Posterior cingulate gyrus (tissue), 11 donors: ENCODE results near the gene ZNF346.
A peak's percentile ranks its signal among the peaks of the same experiment; 100 is the strongest.

Experiments
- DNase-seq, 10 donors: peaks; one replicate each; pipeline versions ENCODE4 v3.0.0 to v3.0.0-alpha.2; 2020 to 2021; ENCODE audit warnings: mixed read lengths in 3 of 10
- intact Hi-C: fragments of 100-400 bp; cut with DNase I; formaldehyde crosslinking; loops from one replicate; pipeline ENCODE4 v1.15.1; 2023

ZNF346 gene

GRCh38 chr5:177111720-177112394 lies 89.4 kb downstream of the ZNF346 start:
- DNase-seq: peak; percentile 50 to 94 (median 72)
- intact Hi-C loops: loop anchor here (1.0 to 5.0 kb wide), 2 partner anchors 40 to 455 kb away; no protein-coding TSS in a partner anchor

- intact Hi-C loops: loop anchor here (5.0 kb wide), 1 partner anchor 455 kb away; no protein-coding TSS in a partner anchor
- peak in 4 of 10 donors; percentile 10 to 70 (median 52) for DNase-seq
These were observed 90.2 kb downstream of the ZNF346 start for GRCh38 chr5:177112589-177113220.

- peak; percentile 61 to 96 (median 83) for DNase-seq
- intact Hi-C loops: loop anchor here (2.0 to 5.0 kb wide), 2 partner anchors 189 to 456 kb away; partner anchors contain the start of genes PRELID1 and RAB24
These were observed 91.3 kb downstream of the ZNF346 start for GRCh38 chr5:177113566-177114424.

GRCh38 chr5:177116631-177117373 lies 94.3 kb downstream of the ZNF346 start:
- peak; percentile 85 to 98 (median 92) for DNase-seq
- intact Hi-C loops: loop anchor here (1.0 kb wide), 1 partner anchor 16 kb away; the partner anchor contains the start of gene NSD1

- intact Hi-C loops: no loop called here
- peak in 2 of 10 donors; percentile 78 to 79 for DNase-seq
These were observed 95.0 kb downstream of the ZNF346 start for GRCh38 chr5:177117441-177118045.

GRCh38 chr5:177122566-177122965 lies 100.1 kb downstream of the ZNF346 start:
- intact Hi-C loops: no loop called here
- DNase-seq: peak in 2 of 10 donors; percentile 24 to 64

- peak in 2 of 10 donors; percentile 31 to 54 for DNase-seq
- intact Hi-C loops: no loop called here
These were observed 101.4 kb downstream of the ZNF346 start for GRCh38 chr5:177123789-177124485.

- no peak for DNase-seq
- intact Hi-C loops: no loop called here
These were observed 102.0 kb downstream of the ZNF346 start for GRCh38 chr5:177124486-177124991.

GRCh38 chr5:177126771-177127170 lies 104.3 kb downstream of the ZNF346 start:
- peak in 1 of 10 donors; percentile 15 for DNase-seq
- intact Hi-C loops: no loop called here

- peak in 2 of 10 donors; percentile 33 to 62 for DNase-seq
- intact Hi-C loops: no loop called here
These were observed 106.1 kb downstream of the ZNF346 start for GRCh38 chr5:177128551-177128981.

- peak in 1 of 10 donors; percentile 55 for DNase-seq
- intact Hi-C loops: loop anchor here (5.0 kb wide), 2 partner anchors 172 to 317 kb away; partner anchors contain the start of genes PRELID1, PRR7 and RAB24
These were observed 107.9 kb downstream of the ZNF346 start for GRCh38 chr5:177130211-177131018.
